ENCODE measurements around the gene DPY30.

- TF ChIP-seq CTCF (IDR thresholded peaks at IDR 0.05) (no peak), POLR2A (IDR thresholded peaks at IDR 0.05) (no peak)
These were observed 12.3 kb upstream of the DPY30 start for GRCh38 chr2:32051836-32052439.

Data from thyroid gland (tissue), 4 donors.